Measurements from ENCODE around the gene PUDP.

Gene PUDP

GRCh38 chrX:7076245-7076661 is 71.7 kb downstream of the PUDP start:
- Histone ChIP-seq H3K4me3 (ENCODE audit: low read depth, low read length) (no peak overlapping the region), H3K36me3 (replicated peaks) (no peaks in the 10 kb centered on the region)

DNA sequence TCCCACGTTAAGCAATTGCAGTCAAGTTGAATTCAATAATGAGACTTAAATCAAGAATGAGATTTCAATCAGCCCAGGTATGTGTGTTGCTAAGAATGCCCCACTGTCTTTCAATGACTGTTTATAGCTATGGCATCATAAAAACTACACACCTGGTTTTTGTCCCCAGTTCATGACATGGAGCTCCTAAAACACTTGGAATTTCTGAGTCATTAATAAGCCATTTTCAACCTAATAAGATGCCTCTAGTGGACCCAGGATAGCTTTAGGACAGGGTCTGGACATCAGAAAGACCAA is 73.1 kb downstream of the PUDP start:
- TF ChIP-seq CTCF (IDR thresholded peaks at IDR 0.05; ENCODE audit: low read depth, low read length, missing control alignments): no peak
- DNase-seq: no peak
- H3K27ac ChIP-seq: no peak overlapping the region
- no peaks in the 10 kb centered on the region for H3K36me3 ChIP-seq (replicated peaks)
- no peak overlapping the region for H3K4me3 ChIP-seq (ENCODE audit: low read depth, low read length)
- H3K27me3 ChIP-seq (replicated peaks): no peaks in the 10 kb centered on the region
- in situ Hi-C loops (cut with HindIII; ENCODE audit: low pct_ligation_motif_present, low sequenced_read_pairs): no loop called here

More at GRCh38 chrX:7076245-7076661, 71.7 kb downstream of the PUDP start:
- TF ChIP-seq CTCF (IDR thresholded peaks at IDR 0.05; ENCODE audit: low read depth, low read length, missing control alignments): no peak
- Histone ChIP-seq H3K27ac (no peak overlapping the region), H3K27me3 (replicated peaks) (no peaks in the 10 kb centered on the region)
- no peak for DNase-seq
- in situ Hi-C loops (cut with HindIII; ENCODE audit: low pct_ligation_motif_present, low sequenced_read_pairs): no loop called here

DNA sequence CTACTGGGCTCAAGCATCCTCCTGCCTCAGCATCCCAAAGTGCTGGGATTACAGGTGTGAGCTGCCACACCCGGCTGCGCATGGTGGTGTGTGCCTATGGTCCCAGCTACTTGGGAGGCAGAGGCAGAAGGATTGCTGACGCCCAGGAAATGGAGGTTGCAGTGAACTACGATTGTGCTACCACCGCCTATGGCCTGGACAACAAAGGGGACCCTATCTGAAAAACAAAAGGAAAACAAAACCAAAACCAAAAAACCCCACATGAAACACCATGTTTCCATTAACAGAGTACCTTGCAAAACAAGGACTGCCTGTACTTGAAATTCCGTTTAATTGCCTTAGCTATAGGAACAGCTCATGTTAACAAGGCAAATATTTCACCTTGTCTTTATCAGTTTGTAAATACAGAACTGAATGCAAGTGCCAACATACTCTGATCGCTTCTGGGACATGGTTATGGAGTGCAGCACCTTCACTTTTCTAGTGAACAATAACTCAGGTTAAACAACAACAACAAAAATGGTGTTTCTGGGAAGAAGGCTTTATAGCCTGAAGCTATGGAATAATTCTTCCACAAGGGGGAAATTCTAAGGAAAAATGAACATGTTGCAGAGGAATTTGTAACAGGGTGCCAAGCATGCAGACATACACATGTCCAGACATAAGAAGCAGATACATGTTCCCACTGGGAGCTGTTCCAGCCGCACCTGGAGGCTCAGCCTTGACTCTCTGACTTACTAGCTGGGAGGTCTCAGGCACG is 73.6 kb downstream of the PUDP start:
- no peak overlapping the region for H3K4me3 ChIP-seq (ENCODE audit: low read depth, low read length)
- peak; percentile 15 for TF ChIP-seq CTCF (IDR thresholded peaks at IDR 0.05; ENCODE audit: low read depth, low read length, missing control alignments)
- no peaks in the 10 kb centered on the region for H3K36me3 ChIP-seq (replicated peaks)
- no peaks in the 10 kb centered on the region for H3K27me3 ChIP-seq (replicated peaks)
- no peak overlapping the region for H3K27ac ChIP-seq
- in situ Hi-C loops (cut with HindIII; ENCODE audit: low pct_ligation_motif_present, low sequenced_read_pairs): no loop called here
- DNase-seq: no peak

- in situ Hi-C loops (cut with HindIII; ENCODE audit: low pct_ligation_motif_present, low sequenced_read_pairs): no loop called here
- Histone ChIP-seq H3K4me3 (ENCODE audit: low read depth, low read length) (no peak overlapping the region), H3K27me3 (replicated peaks) (no peaks in the 10 kb centered on the region), H3K27ac (no peak overlapping the region), H3K36me3 (replicated peaks) (no peaks in the 10 kb centered on the region)
- TF ChIP-seq CTCF (IDR thresholded peaks at IDR 0.05; ENCODE audit: low read depth, low read length, missing control alignments): no peak
- DNase-seq: no peak
These were observed 74.6 kb downstream of the PUDP start for GRCh38 chrX:7073336-7073735.

- no peak for DNase-seq
- Histone ChIP-seq H3K27ac (no peak overlapping the region), H3K27me3 (replicated peaks) (no peaks in the 10 kb centered on the region), H3K36me3 (replicated peaks) (no peaks in the 10 kb centered on the region), H3K4me3 (ENCODE audit: low read depth, low read length) (no peak overlapping the region)
- in situ Hi-C loops (cut with HindIII; ENCODE audit: low pct_ligation_motif_present, low sequenced_read_pairs): no loop called here
- TF ChIP-seq CTCF (IDR thresholded peaks at IDR 0.05; ENCODE audit: low read depth, low read length, missing control alignments): no peak
These were observed 75.1 kb downstream of the PUDP start for GRCh38 chrX:7072856-7073255.

- DNase-seq: no peak
- in situ Hi-C loops (cut with HindIII; ENCODE audit: low pct_ligation_motif_present, low sequenced_read_pairs): no loop called here
- no peak for TF ChIP-seq CTCF (IDR thresholded peaks at IDR 0.05; ENCODE audit: low read depth, low read length, missing control alignments)
- no peaks in the 10 kb centered on the region for H3K36me3 ChIP-seq (replicated peaks)
- H3K27me3 ChIP-seq (replicated peaks): no peaks in the 10 kb centered on the region
- H3K27ac ChIP-seq: no peak overlapping the region
- no peak overlapping the region for H3K4me3 ChIP-seq (ENCODE audit: low read depth, low read length)
These were observed 76.6 kb downstream of the PUDP start for GRCh38 chrX:7071390-7071789.

Measured in brain microvascular endothelial cell (primary cell).